ENCODE data around the gene SLIT1. TPM values are rescaled to one million over a fixed set of nuclear protein-coding genes. Genes with fewer than 3 reads are reported as not detected.

SLIT1 gene
- total RNA-seq, 4 donors from 2014 or later: not detected

GRCh38 chr10:96984541-96985131, 201.1 kb downstream of the SLIT1 start:
- TF ChIP-seq POLR2A (IDR thresholded peaks at IDR 0.05): no peak
- TF ChIP-seq CTCF (IDR thresholded peaks at IDR 0.05): no peak
- intact Hi-C loops (cut with DNase I; ENCODE audit: low total_unique reads): no loop called here
- no peak for DNase-seq (ENCODE audit: low spot score in 2 of 2)
- no peak overlapping the region for H3K4me3 ChIP-seq (ENCODE audit: low read depth, poor library complexity, severe bottlenecking)
- WGBS, 2 donors: 66 to 74% methylated on average over 14 of the region's 14 CpGs

- 94 to 98% methylated on average over 12 of the region's 12 CpGs for WGBS, 2 donors
- intact Hi-C loops (cut with DNase I; ENCODE audit: low total_unique reads): no loop called here
Observed at GRCh38 chr10:96982149-96982930, 203.4 kb downstream of the SLIT1 start.

GRCh38 chr10:96978621-96979154, 207.1 kb downstream of the SLIT1 start:
- 87 to 94% methylated on average over 3 of the region's 3 CpGs for WGBS, 2 donors
- H3K4me3 ChIP-seq (ENCODE audit: low read depth, poor library complexity, severe bottlenecking): no peak overlapping the region
- TF ChIP-seq POLR2A (IDR thresholded peaks at IDR 0.05) (no peak), CTCF (IDR thresholded peaks at IDR 0.05) (no peak)
- intact Hi-C loops (cut with DNase I; ENCODE audit: low total_unique reads): no loop called here
- DNase-seq (ENCODE audit: low spot score in 2 of 2): no peak

More at GRCh38 chr10:96982149-96982930, 203.4 kb downstream of the SLIT1 start:
- TF ChIP-seq POLR2A (IDR thresholded peaks at IDR 0.05): no peak
- TF ChIP-seq CTCF (IDR thresholded peaks at IDR 0.05): no peak
- DNase-seq (ENCODE audit: low spot score in 2 of 2): no peak
- no peak overlapping the region for H3K4me3 ChIP-seq (ENCODE audit: low read depth, poor library complexity, severe bottlenecking)

GRCh38 chr10:96975136-96975535, 210.6 kb downstream of the SLIT1 start:
- WGBS, 2 donors: 89 to 94% methylated on average over 2 of the region's 2 CpGs
- TF ChIP-seq POLR2A (IDR thresholded peaks at IDR 0.05): no peak
- intact Hi-C loops (cut with DNase I; ENCODE audit: low total_unique reads): no loop called here
- no peak overlapping the region for H3K4me3 ChIP-seq (ENCODE audit: low read depth, poor library complexity, severe bottlenecking)
- no peak for DNase-seq (ENCODE audit: low spot score in 2 of 2)

- H3K4me3 ChIP-seq (ENCODE audit: low read depth, poor library complexity, severe bottlenecking): no peak overlapping the region
- WGBS, 2 donors: 63 to 64% methylated on average over 5 of the region's 5 CpGs
- DNase-seq (ENCODE audit: low spot score in 2 of 2): no peak
- TF ChIP-seq POLR2A (IDR thresholded peaks at IDR 0.05): no peak
- no peak for TF ChIP-seq CTCF (IDR thresholded peaks at IDR 0.05)
- intact Hi-C loops (cut with DNase I; ENCODE audit: low total_unique reads): no loop called here
Observed at GRCh38 chr10:96973809-96974747, 211.7 kb downstream of the SLIT1 start.

All from lower leg skin (tissue), 4 donors.